Activated T-cell treated with anti-CD3 and anti-CD28 coated beads, Interleukin-2, amount 50 U/mL, for 72 hours (primary cell): ENCODE measurements around the gene ASPHD1. TPM values are rescaled to one million over a fixed set of nuclear protein-coding genes. Genes with fewer than 3 reads are reported as not detected.

Experiments
- ATAC-seq, 2 donors: fragments of 150-1000 bp; cut with Tn5 transposase; replicated peaks in 1 of 2; 2 replicates each; pipeline ENCODE4 v1.10.0; 2021; ENCODE audit warnings: moderate library complexity in 2 of 2, mild to moderate bottlenecking in 1 of 2
- DNase-seq, 2 donors: peaks; one replicate each; pipeline ENCODE4 v3.0.0; 2021 to 2022; ENCODE audit warnings: mixed read lengths in 1 of 2
- H3K27ac Mint-ChIP-seq: one replicate; pipeline ENCODE4 v1.8.0; 2022; ENCODE audit warnings: mild to moderate bottlenecking, moderate library complexity, mixed read lengths
- H3K27me3 Mint-ChIP-seq: one replicate; pipeline ENCODE4 v1.8.0; 2022; ENCODE audit warnings: low read depth, mixed read lengths
- H3K36me3 Mint-ChIP-seq, 2 donors: one replicate each; pipeline ENCODE4 v1.8.0; 2022; ENCODE audit warnings: mixed read lengths in 2 of 2, mild to moderate bottlenecking in 1 of 2; ENCODE audit not compliant: insufficient read depth in 2 of 2
- H3K4me1 Mint-ChIP-seq: one replicate; pipeline ENCODE4 v1.8.0; 2022; ENCODE audit warnings: low read depth, mixed read lengths
- H3K4me3 Mint-ChIP-seq, 2 donors: one replicate each; pipeline ENCODE4 v1.8.0; 2022; ENCODE audit warnings: mild to moderate bottlenecking in 2 of 2, mixed read lengths in 2 of 2, moderate library complexity in 2 of 2
- H3K9me3 Mint-ChIP-seq, 2 donors: one replicate each; pipeline ENCODE4 v1.8.0; 2022; ENCODE audit warnings: mixed read lengths in 2 of 2
- total RNA-seq, 2 donors: library from RNA; stranded (reverse); gene quantifications; one replicate each; pipeline ENCODE4 v1.2.3, GENCODE V29; 2022

ASPHD1 gene
- total RNA-seq, 2 donors from 2014 or later = 0.82 to 0.93 TPM

DNA sequence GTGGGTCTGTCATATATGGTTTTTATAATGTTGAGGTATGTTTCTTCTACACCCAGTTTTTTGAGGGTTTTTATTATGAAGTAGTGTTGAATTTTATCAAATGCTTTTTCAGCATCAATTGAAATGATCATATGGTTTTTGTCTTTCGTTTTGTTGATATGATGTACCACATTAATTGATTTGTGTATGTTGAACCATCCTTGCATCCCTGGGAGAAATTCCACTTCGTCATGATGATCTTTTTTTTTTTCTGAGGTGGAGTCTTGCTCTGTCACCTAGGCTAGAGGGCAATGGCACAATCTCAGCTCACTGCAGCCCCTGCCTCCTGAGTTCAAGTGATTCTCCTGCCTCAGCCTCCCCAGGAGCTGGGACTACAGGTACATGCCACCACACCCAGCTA, 47.6 kb downstream of the ASPHD1 start:
- Mint-ChIP-seq H3K4me1 (peaks cover 7% of the 10 kb centered on the region), H3K27ac (no peak overlapping the region)
- no peak for ATAC-seq

GRCh38 chr16:29950806-29951461, 50.6 kb downstream of the ASPHD1 start:
- no peak overlapping the region for H3K4me3 Mint-ChIP-seq
- no peak for DNase-seq
- no peaks in the 10 kb centered on the region for H3K27me3 Mint-ChIP-seq
- no peak for ATAC-seq
- H3K27ac Mint-ChIP-seq = no peak overlapping the region
- H3K4me1 Mint-ChIP-seq = no peaks in the 10 kb centered on the region
- H3K36me3 Mint-ChIP-seq = peaks cover 0 to 2% of the 10 kb centered on the region in 2 donors
- peaks cover 2 to 4% of the 10 kb centered on the region in 2 donors for H3K9me3 Mint-ChIP-seq

More for the DNA sequence above, 47.6 kb downstream of the ASPHD1 start:
- peaks cover 0 to 2% of the 10 kb centered on the region in 2 donors for H3K36me3 Mint-ChIP-seq
- DNase-seq = no peak
- peaks cover 2 to 4% of the 10 kb centered on the region in 2 donors for H3K9me3 Mint-ChIP-seq
- H3K27me3 Mint-ChIP-seq = no peaks in the 10 kb centered on the region
- H3K4me3 Mint-ChIP-seq = no peak overlapping the region

- Mint-ChIP-seq H3K27me3 (no peaks in the 10 kb centered on the region), H3K9me3 (peaks cover 2 to 4% of the 10 kb centered on the region in 2 donors), H3K27ac (no peak overlapping the region), H3K4me1 (no peaks in the 10 kb centered on the region), H3K4me3 (no peak overlapping the region), H3K36me3 (peaks cover 0 to 2% of the 10 kb centered on the region in 2 donors)
- no peak for DNase-seq
- ATAC-seq = no peak
Measured at GRCh38 chr16:29951625-29952365, 51.5 kb downstream of the ASPHD1 start.

Other genes with a start within 250 kb of the ASPHD1 start
- 10 to 100 TPM; 77.4 to 84.4 TPM for gene SPN, start 237.2 kb upstream of the ASPHD1 start, total RNA-seq
- 1 to 10 TPM; 4.5 to 5.6 TPM for gene QPRT, start 221.3 kb upstream of the ASPHD1 start, total RNA-seq
- gene C16orf54, start 154.5 kb upstream of the ASPHD1 start, total RNA-seq = 10 to 100 TPM; 23.7 to 25.9 TPM
- gene ZG16, start 122.2 kb upstream of the ASPHD1 start, total RNA-seq = not detected
- gene KIF22, start 109.7 kb upstream of the ASPHD1 start, total RNA-seq = 100 to 1,000 TPM; 153 to 180 TPM
- gene MAZ, start 94.0 kb upstream of the ASPHD1 start, total RNA-seq = 100 to 1,000 TPM; 266 to 329 TPM
- 1 to 10 TPM; 2.4 to 2.8 TPM for gene PRRT2, start 88.3 kb upstream of the ASPHD1 start, total RNA-seq
- 10 to 100 TPM; 14.8 to 17.8 TPM for gene PAGR1, start 84.3 kb upstream of the ASPHD1 start, total RNA-seq
- 100 to 1,000 TPM; 148 to 161 TPM for gene MVP, start 80.0 kb upstream of the ASPHD1 start, total RNA-seq
- gene CDIPT, start 37.3 kb upstream of the ASPHD1 start, total RNA-seq = 10 to 100 TPM; 48.7 to 56.0 TPM
- gene SEZ6L2, start 938 bp upstream of the ASPHD1 start, total RNA-seq = under 1 TPM; 0.31 to 0.44 TPM
- 10 to 100 TPM; 45.3 to 46.8 TPM for gene KCTD13, start 25.7 kb downstream of the ASPHD1 start, total RNA-seq
- gene TMEM219, start 61.6 kb downstream of the ASPHD1 start, total RNA-seq = 10 to 100 TPM; 84.5 to 84.7 TPM
- gene TAOK2, start 73.4 kb downstream of the ASPHD1 start, total RNA-seq = 10 to 100 TPM; 31.1 to 35.0 TPM
- gene HIRIP3, start 95.1 kb downstream of the ASPHD1 start, total RNA-seq = 10 to 100 TPM; 38.8 to 45.8 TPM
- 100 to 1,000 TPM in 1 of 2 donors, 10 to 100 TPM in 1; 98.5 to 116 TPM for gene INO80E, start 95.8 kb downstream of the ASPHD1 start, total RNA-seq
- gene DOC2A, start 110.5 kb downstream of the ASPHD1 start, total RNA-seq = under 1 TPM in 1 of 2 donors, not detected in 1; 0.43 TPM
- gene C16orf92, start 122.7 kb downstream of the ASPHD1 start, total RNA-seq = not detected
- 1 to 10 TPM; 4.5 to 6.9 TPM for gene TLCD3B, start 130.8 kb downstream of the ASPHD1 start, total RNA-seq
- gene ALDOA, start 165.3 kb downstream of the ASPHD1 start, total RNA-seq = 100 to 1,000 TPM; 857 to 918 TPM
- 100 to 1,000 TPM; 114 to 124 TPM for gene PPP4C, start 175.5 kb downstream of the ASPHD1 start, total RNA-seq
- 1 to 10 TPM; 4.2 to 5.8 TPM for gene TBX6, start 191.4 kb downstream of the ASPHD1 start, total RNA-seq
- 10 to 100 TPM; 60.2 to 77.8 TPM for gene YPEL3, start 195.7 kb downstream of the ASPHD1 start, total RNA-seq
- 10 to 100 TPM; 13.9 to 20.5 TPM for gene GDPD3, start 213.0 kb downstream of the ASPHD1 start, total RNA-seq
- 100 to 1,000 TPM in 1 of 2 donors, 10 to 100 TPM in 1; 84.8 to 103 TPM for gene MAPK3, start 222.7 kb downstream of the ASPHD1 start, total RNA-seq